ENCODE data around the gene XXYLT1.
"Not testable (repeated sequence)": the region's sequence is repeated elsewhere in the genome, so short reads cannot be mapped to it uniquely, and the experiment has no call there.

Gene XXYLT1

GRCh38 chr3:195063581-195064193 is 207.3 kb downstream of the XXYLT1 start:
- DNase-seq (ENCODE audit: low read depth): no peak

GRCh38 chr3:195062866-195063540 is 208.0 kb downstream of the XXYLT1 start:
- DNase-seq (ENCODE audit: low read depth): no peak

- no peak for DNase-seq (ENCODE audit: low read depth)
Measured at GRCh38 chr3:195061756-195062655, 209.0 kb downstream of the XXYLT1 start.

- DNase-seq (ENCODE audit: low read depth): no peak
Measured at GRCh38 chr3:195060531-195061291, 210.2 kb downstream of the XXYLT1 start.

- no peak for DNase-seq (ENCODE audit: low read depth)
Measured at GRCh38 chr3:195060217-195060481, 210.8 kb downstream of the XXYLT1 start.

GRCh38 chr3:195059471-195060216 is 211.3 kb downstream of the XXYLT1 start:
- DNase-seq (ENCODE audit: low read depth): no peak

- no peak for DNase-seq (ENCODE audit: low read depth)
Measured at GRCh38 chr3:195059006-195059350, 212.0 kb downstream of the XXYLT1 start.

- DNase-seq (ENCODE audit: low read depth): no peak
Measured at GRCh38 chr3:195058336-195059005, 212.5 kb downstream of the XXYLT1 start.

- DNase-seq (ENCODE audit: low read depth): no peak
Measured at GRCh38 chr3:195057716-195058115, 213.2 kb downstream of the XXYLT1 start.

GRCh38 chr3:195056506-195056905 is 214.5 kb downstream of the XXYLT1 start:
- no peak for DNase-seq (ENCODE audit: low read depth)

- no peak for DNase-seq (ENCODE audit: low read depth)
Measured at GRCh38 chr3:195054311-195054710, 216.6 kb downstream of the XXYLT1 start.

GRCh38 chr3:195052939-195053338 is 218.0 kb downstream of the XXYLT1 start:
- DNase-seq (ENCODE audit: low read depth): no peak

GRCh38 chr3:195050296-195050695 is 220.7 kb downstream of the XXYLT1 start:
- not testable (repeated sequence) for DNase-seq (ENCODE audit: low read depth)

GRCh38 chr3:195048059-195048905 is 222.7 kb downstream of the XXYLT1 start:
- no peak for DNase-seq (ENCODE audit: low read depth)

- DNase-seq (ENCODE audit: low read depth): no peak
Measured at GRCh38 chr3:195047536-195047935, 223.4 kb downstream of the XXYLT1 start.

- DNase-seq (ENCODE audit: low read depth): no peak
Measured at GRCh38 chr3:195046441-195046840, 224.5 kb downstream of the XXYLT1 start.

GRCh38 chr3:195045481-195046210 is 225.3 kb downstream of the XXYLT1 start:
- no peak for DNase-seq (ENCODE audit: low read depth)

- no peak for DNase-seq (ENCODE audit: low read depth)
Measured at GRCh38 chr3:195044411-195044810, 226.5 kb downstream of the XXYLT1 start.

GRCh38 chr3:195043607-195044339 is 227.2 kb downstream of the XXYLT1 start:
- no peak for DNase-seq (ENCODE audit: low read depth)

Data from amniotic epithelial cell (primary cell).